Kidney epithelial cell (primary cell): ENCODE results near the gene ADD1. TPM values are rescaled to one million over a fixed set of nuclear protein-coding genes. Genes with fewer than 3 reads are reported as not detected.

ENCODE experiments used
- DNase-seq: peaks from one replicate; pipeline ENCODE4 v3.0.0-alpha.2; 2010; ENCODE audit warnings: low read depth
- H3K27me3 ChIP-seq: 2 replicates; pipeline ENCODE4 v1.6.0; 2011; ENCODE audit warnings: low read length; ENCODE audit not compliant: control insufficient read depth, insufficient read depth
- H3K36me3 ChIP-seq: 2 replicates; pipeline ENCODE4 v1.5.1; 2011; ENCODE audit warnings: low read length; ENCODE audit not compliant: control insufficient read depth, insufficient read depth
- H3K4me3 ChIP-seq: 2 replicates; pipeline ENCODE4 v1.5.1; 2011; ENCODE audit warnings: low read depth, mild to moderate bottlenecking, control low read depth, low read length
- CTCF ChIP-seq: IDR thresholded peaks from 2 replicates; pipeline ENCODE4 v1.5.1; 2011; ENCODE audit warnings: mild to moderate bottlenecking, moderate library complexity, low read length, control low read depth, inconsistent platforms; ENCODE audit not compliant: insufficient read depth, poor library complexity, severe bottlenecking
- total RNA-seq: library from RNA; depleted of rRNA; stranded (reverse); fragments of >200 nt; gene quantifications from 2 replicates; pipeline ENCODE4 v1.2.3, GENCODE V29; 2015

ADD1 gene
- total RNA-seq, 1 donor from 2014 or later: 132 TPM

- peaks cover 1% of the 10 kb centered on the region for H3K36me3 ChIP-seq
- H3K27me3 ChIP-seq: no peaks in the 10 kb centered on the region
- no peak for TF ChIP-seq CTCF
- no peak overlapping the region for H3K4me3 ChIP-seq
- no peak for DNase-seq
Measured at GRCh38 chr4:2806390-2807355, 37.0 kb upstream of the ADD1 start.

DNA sequence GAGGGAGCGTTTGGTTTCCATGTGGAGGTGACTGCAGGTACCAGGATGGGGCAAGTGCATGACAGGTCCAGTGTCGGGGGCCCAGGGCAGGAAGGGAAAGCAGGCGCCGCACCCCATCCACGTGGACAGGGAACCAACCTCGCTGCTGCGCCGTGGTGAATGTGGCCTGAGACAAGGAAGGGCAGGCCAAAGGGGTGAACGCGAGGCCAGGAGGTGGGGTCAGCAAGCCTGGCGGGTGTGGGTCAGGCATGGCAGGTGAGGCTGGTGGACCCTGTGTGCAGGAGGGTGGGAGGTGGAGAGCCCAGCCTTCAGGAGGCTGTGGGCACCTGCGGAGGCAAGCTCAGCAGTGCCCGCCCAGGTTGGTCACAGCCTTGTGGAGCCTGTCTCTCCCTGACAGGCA is 36.1 kb upstream of the ADD1 start:
- no peak overlapping the region for H3K4me3 ChIP-seq
- no peak for TF ChIP-seq CTCF
- no peak for DNase-seq
- H3K27me3 ChIP-seq: no peaks in the 10 kb centered on the region
- peaks cover 1% of the 10 kb centered on the region for H3K36me3 ChIP-seq

DNA sequence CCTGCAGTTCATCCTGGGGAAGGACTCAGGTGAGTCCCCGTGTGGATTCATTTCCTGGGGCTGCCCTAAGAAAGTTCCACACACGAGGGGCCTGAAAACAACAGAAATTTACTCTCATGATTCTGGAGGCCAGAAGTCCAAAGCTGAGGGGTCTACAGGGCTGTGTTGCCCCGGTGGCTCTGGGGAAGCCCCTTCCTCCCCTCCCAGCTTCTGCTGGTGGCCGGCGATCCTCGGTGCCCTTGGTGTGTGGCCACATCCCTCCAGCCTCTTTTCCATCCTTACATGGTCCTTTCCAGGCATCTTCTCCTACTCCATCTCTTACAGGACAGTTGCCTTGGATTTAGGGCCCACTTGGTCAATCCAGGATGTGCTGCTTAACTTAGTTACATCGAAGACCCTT is 35.6 kb upstream of the ADD1 start:
- H3K27me3 ChIP-seq: no peaks in the 10 kb centered on the region
- no peak for TF ChIP-seq CTCF

DNA sequence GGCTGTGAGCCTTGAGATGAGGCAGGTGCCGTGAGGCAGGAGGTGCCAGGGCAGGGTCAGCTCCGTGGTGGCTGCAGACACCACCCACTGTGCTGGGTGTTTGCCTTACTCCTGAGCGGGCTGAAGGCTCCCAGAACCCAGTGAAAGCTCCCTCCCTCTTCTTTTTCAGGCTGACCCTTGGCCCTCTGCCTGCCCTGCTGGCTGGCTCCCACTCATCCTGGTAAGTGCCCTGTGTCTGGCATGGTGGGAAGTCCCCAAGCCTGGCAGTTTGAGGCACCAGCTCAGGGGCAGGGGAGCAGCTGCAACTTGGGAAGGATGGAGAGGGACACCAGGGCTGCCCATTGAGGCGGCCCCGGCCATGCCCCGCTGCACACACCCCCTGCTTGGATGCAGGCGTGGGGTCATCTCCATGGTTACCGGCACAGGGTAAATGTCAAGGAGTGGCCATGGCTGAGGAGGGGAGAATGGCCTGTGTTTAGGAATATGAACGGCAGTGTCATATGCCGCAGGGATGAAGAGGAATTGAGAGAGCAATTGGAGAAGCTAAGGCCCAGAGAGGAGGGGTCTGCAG is 33.9 kb upstream of the ADD1 start:
- Histone ChIP-seq H3K4me3 (no peak overlapping the region), H3K27me3 (no peaks in the 10 kb centered on the region), H3K36me3 (peaks cover 1% of the 10 kb centered on the region)
- TF ChIP-seq CTCF: no peak
- DNase-seq: no peak

More for the DNA sequence above, 35.6 kb upstream of the ADD1 start:
- DNase-seq: no peak
- H3K4me3 ChIP-seq: no peak overlapping the region
- peaks cover 1% of the 10 kb centered on the region for H3K36me3 ChIP-seq

- no peak overlapping the region for H3K4me3 ChIP-seq
- no peaks in the 10 kb centered on the region for H3K27me3 ChIP-seq
- peaks cover 1% of the 10 kb centered on the region for H3K36me3 ChIP-seq
- TF ChIP-seq CTCF: no peak
- no peak for DNase-seq
Measured at GRCh38 chr4:2810388-2810787, 33.3 kb upstream of the ADD1 start.
